ENCODE data around the gene ARPC5L.

- TF ChIP-seq EZH2 (IDR thresholded peaks at IDR 0.05; ENCODE audit: insufficient read depth, low read length) (no peak), CTCF (IDR thresholded peaks at IDR 0.05; ENCODE audit: insufficient read depth, low read depth, low read length) (no peak)
Observed at GRCh38 chr9:124878021-124878420, 16.1 kb downstream of the ARPC5L start.
